ENCODE data around the gene RPL3.

The RPL3 gene

DNA sequence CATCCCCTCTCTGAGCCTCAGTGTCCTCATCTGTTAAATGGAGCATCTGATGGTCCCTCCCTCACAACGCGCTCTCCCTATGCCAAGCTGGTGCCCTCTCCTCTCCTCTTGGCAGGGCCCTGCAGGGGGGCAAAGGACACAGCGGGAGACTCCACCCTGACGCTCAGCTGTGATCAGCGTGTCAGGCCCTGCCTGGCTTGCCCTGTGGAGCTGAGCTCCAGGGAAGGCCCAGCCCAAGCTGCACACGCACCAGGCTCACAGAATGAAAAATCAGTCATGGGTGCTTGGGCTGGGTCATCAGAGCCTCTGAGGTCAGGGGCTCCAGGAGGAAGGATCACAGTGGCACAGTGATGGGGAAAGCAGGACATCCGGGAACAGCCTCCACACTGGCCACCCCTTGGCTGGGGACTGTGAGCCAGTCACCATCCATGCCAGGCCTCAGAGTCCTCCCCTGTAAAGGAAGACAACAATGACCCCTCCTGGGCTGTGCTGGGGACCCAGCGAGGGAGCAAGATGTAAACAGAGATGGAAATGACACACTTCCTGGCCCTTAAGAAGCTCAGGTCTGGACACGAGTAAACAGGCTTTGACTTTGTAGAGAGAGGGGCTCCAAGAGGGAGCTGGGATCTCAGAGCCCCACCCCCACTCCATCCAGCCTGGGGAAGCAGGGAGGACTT lies 36.6 kb downstream of the RPL3 start:
- Histone ChIP-seq H3K4me3 (ENCODE audit: low read depth, low read length) (no peak overlapping the region), H3K27ac (no peak overlapping the region), H3K9me3 (ENCODE audit: severe bottlenecking) (no peaks in the 10 kb centered on the region), H3K36me3 (no peaks in the 10 kb centered on the region), H3K27me3 (ENCODE audit: insufficient read depth, low read depth, severe bottlenecking) (no peaks in the 10 kb centered on the region)
- no peak for DNase-seq
- TF ChIP-seq, protein P1, sequence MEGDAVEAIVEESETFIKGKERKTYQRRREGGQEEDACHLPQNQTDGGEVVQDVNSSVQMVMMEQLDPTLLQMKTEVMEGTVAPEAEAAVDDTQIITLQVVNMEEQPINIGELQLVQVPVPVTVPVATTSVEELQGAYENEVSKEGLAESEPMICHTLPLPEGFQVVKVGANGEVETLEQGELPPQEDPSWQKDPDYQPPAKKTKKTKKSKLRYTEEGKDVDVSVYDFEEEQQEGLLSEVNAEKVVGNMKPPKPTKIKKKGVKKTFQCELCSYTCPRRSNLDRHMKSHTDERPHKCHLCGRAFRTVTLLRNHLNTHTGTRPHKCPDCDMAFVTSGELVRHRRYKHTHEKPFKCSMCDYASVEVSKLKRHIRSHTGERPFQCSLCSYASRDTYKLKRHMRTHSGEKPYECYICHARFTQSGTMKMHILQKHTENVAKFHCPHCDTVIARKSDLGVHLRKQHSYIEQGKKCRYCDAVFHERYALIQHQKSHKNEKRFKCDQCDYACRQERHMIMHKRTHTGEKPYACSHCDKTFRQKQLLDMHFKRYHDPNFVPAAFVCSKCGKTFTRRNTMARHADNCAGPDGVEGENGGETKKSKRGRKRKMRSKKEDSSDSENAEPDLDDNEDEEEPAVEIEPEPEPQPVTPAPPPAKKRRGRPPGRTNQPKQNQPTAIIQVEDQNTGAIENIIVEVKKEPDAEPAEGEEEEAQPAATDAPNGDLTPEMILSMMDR (IDR thresholded peaks at IDR 0.05; ENCODE audit: low read depth, low read length), result no peak

DNA sequence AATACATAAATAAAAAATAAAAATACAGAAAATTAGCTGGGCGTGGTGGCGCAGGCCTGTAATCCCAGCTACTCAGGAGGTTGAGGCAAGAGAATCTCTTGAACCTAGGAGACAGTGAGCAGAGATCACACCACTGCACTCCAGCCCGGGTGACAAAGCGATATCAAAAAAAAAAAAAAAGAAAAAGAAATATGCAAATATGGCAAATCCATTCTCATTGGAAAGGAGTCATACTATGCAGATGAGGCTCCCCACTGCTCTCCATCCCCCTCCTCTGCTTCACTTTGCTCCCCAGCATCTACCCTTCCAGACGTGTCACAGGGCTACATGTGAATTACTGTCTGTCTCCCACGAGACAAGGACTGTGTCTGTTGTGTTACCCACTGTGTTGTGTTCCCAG lies 38.3 kb downstream of the RPL3 start:
- TF ChIP-seq, protein P1 (IDR thresholded peaks at IDR 0.05; ENCODE audit: low read depth, low read length), result no peak
- DNase-seq, result no peak

GRCh38 chr22:39280250-39280649 lies 39.2 kb downstream of the RPL3 start:
- H3K27me3 ChIP-seq (ENCODE audit: insufficient read depth, low read depth, severe bottlenecking), result no peaks in the 10 kb centered on the region
- no peak for DNase-seq
- no peak overlapping the region for H3K4me3 ChIP-seq (ENCODE audit: low read depth, low read length)
- no peak overlapping the region for H3K27ac ChIP-seq
- TF ChIP-seq, protein P1 (IDR thresholded peaks at IDR 0.05; ENCODE audit: low read depth, low read length), result no peak
- peaks cover 5% of the 10 kb centered on the region for H3K9me3 ChIP-seq (ENCODE audit: severe bottlenecking)
- no peaks in the 10 kb centered on the region for H3K36me3 ChIP-seq

More for the DNA sequence above, 38.3 kb downstream of the RPL3 start:
- H3K36me3 ChIP-seq, result no peaks in the 10 kb centered on the region
- no peaks in the 10 kb centered on the region for H3K27me3 ChIP-seq (ENCODE audit: insufficient read depth, low read depth, severe bottlenecking)
- H3K9me3 ChIP-seq (ENCODE audit: severe bottlenecking), result peaks cover 5% of the 10 kb centered on the region
- no peak overlapping the region for H3K27ac ChIP-seq
- H3K4me3 ChIP-seq (ENCODE audit: low read depth, low read length), result no peak overlapping the region

DNA sequence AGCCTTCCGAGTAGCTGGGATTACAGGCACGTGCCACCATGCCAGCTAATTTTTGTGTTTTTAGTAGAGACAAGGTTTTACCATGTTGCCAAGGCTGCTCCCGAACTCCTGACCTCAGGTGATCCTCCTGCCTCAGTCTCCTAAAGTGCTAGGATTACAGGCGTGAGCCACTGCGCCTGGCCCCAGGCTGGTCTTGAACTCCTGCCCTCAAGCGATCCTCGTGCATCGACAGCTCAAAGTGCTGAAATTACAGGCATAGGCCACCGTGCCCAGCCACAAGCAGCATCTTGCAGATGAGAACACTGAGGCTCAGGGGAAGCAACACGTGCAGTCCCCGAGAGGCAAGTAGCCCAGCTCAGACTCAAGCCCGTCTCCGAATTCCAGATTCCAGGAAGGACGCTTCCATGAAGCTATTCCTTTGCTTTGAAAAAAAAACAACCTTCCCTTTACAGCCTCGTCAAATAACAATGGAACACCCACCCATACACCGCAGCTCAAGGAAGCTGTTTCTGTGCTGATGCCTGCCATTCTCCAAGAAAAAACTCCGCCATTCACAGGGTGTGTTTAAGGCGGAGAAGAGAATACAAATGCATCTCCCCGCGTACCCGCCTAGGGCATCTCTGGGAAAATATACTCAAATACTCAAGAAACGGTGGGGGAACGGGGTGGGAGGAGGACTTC lies 40.1 kb downstream of the RPL3 start:
- Histone ChIP-seq H3K27me3 (ENCODE audit: insufficient read depth, low read depth, severe bottlenecking) (no peaks in the 10 kb centered on the region), H3K9me3 (ENCODE audit: severe bottlenecking) (peaks cover 5% of the 10 kb centered on the region), H3K27ac (no peak overlapping the region), H3K4me3 (ENCODE audit: low read depth, low read length) (no peak overlapping the region), H3K36me3 (no peaks in the 10 kb centered on the region)
- TF ChIP-seq, protein P1 (IDR thresholded peaks at IDR 0.05; ENCODE audit: low read depth, low read length), result no peak
- no peak for DNase-seq

DNA sequence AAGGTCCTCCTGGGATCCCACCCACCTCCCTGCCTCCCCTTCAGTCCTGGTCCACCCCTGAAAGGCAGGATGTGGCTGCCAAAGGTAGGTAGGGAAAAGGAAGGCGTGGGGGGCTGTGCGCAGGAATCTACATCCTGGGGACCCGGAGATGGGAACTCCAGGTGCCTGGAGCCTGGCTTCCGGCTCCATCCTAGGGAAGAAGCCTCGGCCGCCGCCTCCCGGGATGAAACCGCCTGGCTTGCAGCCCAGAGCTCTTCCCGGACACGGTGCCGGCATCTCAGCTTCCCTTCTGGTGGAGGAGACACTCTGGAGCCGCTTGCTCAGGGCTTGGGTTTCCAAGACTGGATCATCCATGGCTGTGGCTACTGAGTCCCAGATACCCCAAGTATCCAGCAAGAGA lies 41.4 kb downstream of the RPL3 start:
- TF ChIP-seq, protein P1 (IDR thresholded peaks at IDR 0.05; ENCODE audit: low read depth, low read length), result no peak
- Histone ChIP-seq H3K27ac (no peak overlapping the region), H3K9me3 (ENCODE audit: severe bottlenecking) (peaks cover 5% of the 10 kb centered on the region), H3K4me3 (ENCODE audit: low read depth, low read length) (no peak overlapping the region), H3K27me3 (ENCODE audit: insufficient read depth, low read depth, severe bottlenecking) (no peaks in the 10 kb centered on the region), H3K36me3 (no peaks in the 10 kb centered on the region)
- no peak for DNase-seq

All from WERI-Rb-1 (cell line).